ENCODE data around the gene MICAL3.

Gene MICAL3

GRCh38 chr22:18059473-18059872 is 35.1 kb upstream of the MICAL3 start:
- no peaks in the 10 kb centered on the region for H3F3A ChIP-seq (ENCODE audit: insufficient read depth, low read length)
- no peak overlapping the region for H3K9ac ChIP-seq (ENCODE audit: low read length)
- peaks cover 4% of the 10 kb centered on the region; the same call in 1 of the 2 replicates for H3K27me3 ChIP-seq (ENCODE audit: insufficient read depth, low read length)
- no peaks in the 10 kb centered on the region for H3K9me2 ChIP-seq (ENCODE audit: low read depth, low read length)
- H3K4me3 ChIP-seq (ENCODE audit: low read depth, low read length, poor library complexity, severe bottlenecking), result no peak overlapping the region
- H4K20me1 ChIP-seq (ENCODE audit: insufficient read depth, low read length), result no peaks in the 10 kb centered on the region
- H3K4me2 ChIP-seq (ENCODE audit: low read length), result no peak overlapping the region
- H3K27ac ChIP-seq (ENCODE audit: low read depth, low read length, poor library complexity, severe bottlenecking), result no peak overlapping the region
- H3K36me3 ChIP-seq (ENCODE audit: insufficient read depth, low read length), result no peaks in the 10 kb centered on the region
- TF ChIP-seq CTCF (IDR thresholded peaks at IDR 0.05; ENCODE audit: low read length) (no peak), EZH2 (IDR thresholded peaks at IDR 0.05; ENCODE audit: borderline replicate concordance, low read length) (no peak)
- no peaks in the 10 kb centered on the region for H3K9me3 ChIP-seq (ENCODE audit: low read length)
- no peaks in the 10 kb centered on the region for H3K4me1 ChIP-seq (ENCODE audit: insufficient read depth, low read length, severe bottlenecking)
- H2AFZ ChIP-seq (ENCODE audit: low read length), result no peak overlapping the region
- no peaks in the 10 kb centered on the region for H3K79me2 ChIP-seq (ENCODE audit: insufficient read depth, low read length)

- H3K4me2 ChIP-seq (ENCODE audit: low read length), result no peak overlapping the region
- H3K4me3 ChIP-seq (ENCODE audit: low read depth, low read length, poor library complexity, severe bottlenecking), result no peak overlapping the region
- no peaks in the 10 kb centered on the region for H3K9me3 ChIP-seq (ENCODE audit: low read length)
- peaks cover 4% of the 10 kb centered on the region; the same call in 1 of the 2 replicates for H3K27me3 ChIP-seq (ENCODE audit: insufficient read depth, low read length)
- no peaks in the 10 kb centered on the region for H3F3A ChIP-seq (ENCODE audit: insufficient read depth, low read length)
- H3K4me1 ChIP-seq (ENCODE audit: insufficient read depth, low read length, severe bottlenecking), result no peaks in the 10 kb centered on the region
- TF ChIP-seq EZH2 (IDR thresholded peaks at IDR 0.05; ENCODE audit: borderline replicate concordance, low read length) (no peak), CTCF (IDR thresholded peaks at IDR 0.05; ENCODE audit: low read length) (no peak)
- H3K79me2 ChIP-seq (ENCODE audit: insufficient read depth, low read length), result no peaks in the 10 kb centered on the region
- H3K27ac ChIP-seq (ENCODE audit: low read depth, low read length, poor library complexity, severe bottlenecking), result no peak overlapping the region
- no peaks in the 10 kb centered on the region for H3K36me3 ChIP-seq (ENCODE audit: insufficient read depth, low read length)
- H3K9ac ChIP-seq (ENCODE audit: low read length), result no peak overlapping the region
- no peak overlapping the region for H2AFZ ChIP-seq (ENCODE audit: low read length)
- no peaks in the 10 kb centered on the region for H3K9me2 ChIP-seq (ENCODE audit: low read depth, low read length)
- H4K20me1 ChIP-seq (ENCODE audit: insufficient read depth, low read length), result no peaks in the 10 kb centered on the region
Observed at GRCh38 chr22:18059094-18059417, 34.7 kb upstream of the MICAL3 start.

- Histone ChIP-seq H2AFZ (ENCODE audit: low read length) (no peak overlapping the region), H4K20me1 (ENCODE audit: insufficient read depth, low read length) (no peaks in the 10 kb centered on the region), H3K27ac (ENCODE audit: low read depth, low read length, poor library complexity, severe bottlenecking) (no peak overlapping the region), H3K36me3 (ENCODE audit: insufficient read depth, low read length) (no peaks in the 10 kb centered on the region), H3K9me3 (ENCODE audit: low read length) (no peaks in the 10 kb centered on the region), H3K79me2 (ENCODE audit: insufficient read depth, low read length) (no peaks in the 10 kb centered on the region), H3K9ac (ENCODE audit: low read length) (no peak overlapping the region), H3K9me2 (ENCODE audit: low read depth, low read length) (no peaks in the 10 kb centered on the region), H3K27me3 (ENCODE audit: insufficient read depth, low read length) (peaks cover 4% of the 10 kb centered on the region; the same call in 1 of the 2 replicates), H3K4me3 (ENCODE audit: low read depth, low read length, poor library complexity, severe bottlenecking) (no peak overlapping the region), H3F3A (ENCODE audit: insufficient read depth, low read length) (no peaks in the 10 kb centered on the region), H3K4me2 (ENCODE audit: low read length) (no peak overlapping the region), H3K4me1 (ENCODE audit: insufficient read depth, low read length, severe bottlenecking) (no peaks in the 10 kb centered on the region)
- TF ChIP-seq CTCF (IDR thresholded peaks at IDR 0.05; ENCODE audit: low read length) (no peak), EZH2 (IDR thresholded peaks at IDR 0.05; ENCODE audit: borderline replicate concordance, low read length) (no peak)
Observed at GRCh38 chr22:18058371-18059093, 34.2 kb upstream of the MICAL3 start.
